ENCODE measurements around the gene GALNT17. TPM values are rescaled to one million over a fixed set of nuclear protein-coding genes. Genes with fewer than 3 reads are reported as not detected.
"Not testable (repeated sequence)": the region's sequence is repeated elsewhere in the genome, so short reads cannot be mapped to it uniquely, and the experiment has no call there.

The GALNT17 gene
- polyA plus RNA-seq, 1 donor from 2014 or later: 15.7 TPM

DNA sequence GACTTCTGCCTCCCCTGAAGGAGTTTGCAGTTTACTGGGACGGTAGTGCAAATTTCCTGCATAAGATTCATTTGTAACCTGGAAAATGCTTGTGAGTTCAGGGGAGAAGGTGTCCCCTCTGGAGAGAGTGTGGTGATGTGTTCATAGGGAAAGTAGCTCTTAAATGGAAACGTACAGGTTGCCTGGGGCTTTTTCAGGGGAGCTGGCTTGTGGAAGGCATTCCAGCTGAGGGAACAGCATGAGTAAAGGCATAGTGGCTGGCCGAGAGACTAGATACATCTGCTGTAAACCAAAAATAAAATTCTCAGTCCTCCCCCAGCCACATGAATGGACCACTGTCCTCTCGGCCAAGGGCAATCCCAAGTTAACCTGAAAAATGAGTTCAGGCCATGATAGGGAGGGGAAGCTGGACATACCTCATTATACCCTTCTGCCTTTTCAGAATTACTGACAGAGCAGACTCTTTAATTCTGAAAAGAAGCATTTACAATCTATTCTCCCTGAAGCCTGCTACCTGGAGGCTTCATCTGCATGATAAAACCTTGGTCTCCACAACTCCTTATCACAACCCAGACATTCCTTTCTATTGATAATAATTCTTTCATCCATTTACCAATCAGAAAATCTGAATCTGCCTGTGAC, 123.7 kb downstream of the GALNT17 start:
- H3K4me3 ChIP-seq (ENCODE audit: low read length): no peak overlapping the region
- no peaks in the 10 kb centered on the region for H3F3A ChIP-seq (ENCODE audit: insufficient read depth, low read length, poor library complexity, severe bottlenecking)
- no peak overlapping the region for H3K9ac ChIP-seq (ENCODE audit: low read length)
- H3K36me3 ChIP-seq (ENCODE audit: insufficient read depth, low read length): no peaks in the 10 kb centered on the region
- no peaks in the 10 kb centered on the region for H3K27me3 ChIP-seq (ENCODE audit: insufficient read depth, low read depth, low read length)
- H3K27ac ChIP-seq (ENCODE audit: low read length): no peak overlapping the region
- H3K9me3 ChIP-seq (ENCODE audit: low read length): no peaks in the 10 kb centered on the region
- no peak overlapping the region for H3K4me2 ChIP-seq (ENCODE audit: low read length)
- H3K79me2 ChIP-seq (replicated peaks; ENCODE audit: insufficient read depth, low read length): no peaks in the 10 kb centered on the region
- no peak for TF ChIP-seq TAF1 (IDR thresholded peaks at IDR 0.05; ENCODE audit: low read depth)
- TF ChIP-seq CTCF (IDR thresholded peaks at IDR 0.05; ENCODE audit: poor library complexity, severe bottlenecking): no peak
- no peak for TF ChIP-seq RAD21 (conservative IDR thresholded peaks at IDR 0.05)
- TF ChIP-seq SMC3 (conservative IDR thresholded peaks at IDR 0.05; ENCODE audit: poor library complexity): no peak
- TF ChIP-seq EP300 (conservative IDR thresholded peaks at IDR 0.05; ENCODE audit: poor library complexity, severe bottlenecking): no peak
- no peak for TF ChIP-seq MXI1 (conservative IDR thresholded peaks at IDR 0.05; ENCODE audit: poor library complexity, severe bottlenecking)
- no peak for TF ChIP-seq POLR2AphosphoS5 (IDR thresholded peaks at IDR 0.05)
- TF ChIP-seq, protein P1, sequence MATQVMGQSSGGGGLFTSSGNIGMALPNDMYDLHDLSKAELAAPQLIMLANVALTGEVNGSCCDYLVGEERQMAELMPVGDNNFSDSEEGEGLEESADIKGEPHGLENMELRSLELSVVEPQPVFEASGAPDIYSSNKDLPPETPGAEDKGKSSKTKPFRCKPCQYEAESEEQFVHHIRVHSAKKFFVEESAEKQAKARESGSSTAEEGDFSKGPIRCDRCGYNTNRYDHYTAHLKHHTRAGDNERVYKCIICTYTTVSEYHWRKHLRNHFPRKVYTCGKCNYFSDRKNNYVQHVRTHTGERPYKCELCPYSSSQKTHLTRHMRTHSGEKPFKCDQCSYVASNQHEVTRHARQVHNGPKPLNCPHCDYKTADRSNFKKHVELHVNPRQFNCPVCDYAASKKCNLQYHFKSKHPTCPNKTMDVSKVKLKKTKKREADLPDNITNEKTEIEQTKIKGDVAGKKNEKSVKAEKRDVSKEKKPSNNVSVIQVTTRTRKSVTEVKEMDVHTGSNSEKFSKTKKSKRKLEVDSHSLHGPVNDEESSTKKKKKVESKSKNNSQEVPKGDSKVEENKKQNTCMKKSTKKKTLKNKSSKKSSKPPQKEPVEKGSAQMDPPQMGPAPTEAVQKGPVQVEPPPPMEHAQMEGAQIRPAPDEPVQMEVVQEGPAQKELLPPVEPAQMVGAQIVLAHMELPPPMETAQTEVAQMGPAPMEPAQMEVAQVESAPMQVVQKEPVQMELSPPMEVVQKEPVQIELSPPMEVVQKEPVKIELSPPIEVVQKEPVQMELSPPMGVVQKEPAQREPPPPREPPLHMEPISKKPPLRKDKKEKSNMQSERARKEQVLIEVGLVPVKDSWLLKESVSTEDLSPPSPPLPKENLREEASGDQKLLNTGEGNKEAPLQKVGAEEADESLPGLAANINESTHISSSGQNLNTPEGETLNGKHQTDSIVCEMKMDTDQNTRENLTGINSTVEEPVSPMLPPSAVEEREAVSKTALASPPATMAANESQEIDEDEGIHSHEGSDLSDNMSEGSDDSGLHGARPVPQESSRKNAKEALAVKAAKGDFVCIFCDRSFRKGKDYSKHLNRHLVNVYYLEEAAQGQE (IDR thresholded peaks at IDR 0.05; ENCODE audit: borderline replicate concordance): no peak
- no peak for TF ChIP-seq EZH2 (IDR thresholded peaks at IDR 0.05; ENCODE audit: borderline replicate concordance, insufficient read depth, low read length, poor library complexity, severe bottlenecking)
- H2AFZ ChIP-seq (ENCODE audit: low read depth, low read length): no peak overlapping the region
- H3K9me2 ChIP-seq (ENCODE audit: insufficient read depth, low read length): no peaks in the 10 kb centered on the region
- no peaks in the 10 kb centered on the region for H4K20me1 ChIP-seq (ENCODE audit: insufficient read depth)

DNA sequence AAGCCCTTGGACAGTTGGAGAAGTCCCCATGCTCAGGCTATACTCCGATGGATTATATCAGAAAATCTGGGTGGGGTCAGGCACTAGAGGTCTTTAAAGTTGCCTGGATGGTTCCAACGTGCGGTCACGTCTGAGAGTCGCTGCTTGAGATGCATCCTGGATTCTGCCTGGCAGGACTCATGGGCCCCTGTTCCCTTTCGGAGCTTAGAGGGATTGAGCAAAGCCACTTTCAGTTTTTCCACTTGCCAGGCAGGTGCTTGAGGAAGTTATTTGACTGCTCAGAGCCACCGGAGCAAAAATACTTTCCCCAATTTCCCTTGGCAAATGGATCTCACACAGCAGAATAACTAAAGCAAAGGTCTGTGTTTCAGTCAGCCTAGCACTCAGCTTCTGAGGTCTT, 129.1 kb downstream of the GALNT17 start:
- no peaks in the 10 kb centered on the region for H4K20me1 ChIP-seq (ENCODE audit: insufficient read depth)
- TF ChIP-seq POLR2AphosphoS5 (IDR thresholded peaks at IDR 0.05): no peak
- no peak for TF ChIP-seq CTCF (IDR thresholded peaks at IDR 0.05; ENCODE audit: poor library complexity, severe bottlenecking)
- TF ChIP-seq RAD21 (conservative IDR thresholded peaks at IDR 0.05): no peak
- TF ChIP-seq SMC3 (conservative IDR thresholded peaks at IDR 0.05; ENCODE audit: poor library complexity): no peak
- TF ChIP-seq TAF1 (IDR thresholded peaks at IDR 0.05; ENCODE audit: low read depth): no peak
- TF ChIP-seq EZH2 (IDR thresholded peaks at IDR 0.05; ENCODE audit: borderline replicate concordance, insufficient read depth, low read length, poor library complexity, severe bottlenecking): no peak
- TF ChIP-seq EP300 (conservative IDR thresholded peaks at IDR 0.05; ENCODE audit: poor library complexity, severe bottlenecking): no peak
- TF ChIP-seq, protein P1 (IDR thresholded peaks at IDR 0.05; ENCODE audit: borderline replicate concordance): no peak
- no peak for TF ChIP-seq MXI1 (conservative IDR thresholded peaks at IDR 0.05; ENCODE audit: poor library complexity, severe bottlenecking)
- H3K27me3 ChIP-seq (ENCODE audit: insufficient read depth, low read depth, low read length): no peaks in the 10 kb centered on the region
- H3K36me3 ChIP-seq (ENCODE audit: insufficient read depth, low read length): no peaks in the 10 kb centered on the region
- H3K79me2 ChIP-seq (replicated peaks; ENCODE audit: insufficient read depth, low read length): no peaks in the 10 kb centered on the region
- no peaks in the 10 kb centered on the region for H3K9me3 ChIP-seq (ENCODE audit: low read length)
- no peak overlapping the region for H3K27ac ChIP-seq (ENCODE audit: low read length)
- H3K9ac ChIP-seq (ENCODE audit: low read length): no peak overlapping the region
- H3K4me3 ChIP-seq (ENCODE audit: low read length): no peak overlapping the region
- no peaks in the 10 kb centered on the region for H3F3A ChIP-seq (ENCODE audit: insufficient read depth, low read length, poor library complexity, severe bottlenecking)
- H2AFZ ChIP-seq (ENCODE audit: low read depth, low read length): no peak overlapping the region
- no peak overlapping the region for H3K4me2 ChIP-seq (ENCODE audit: low read length)
- H3K9me2 ChIP-seq (ENCODE audit: insufficient read depth, low read length): no peaks in the 10 kb centered on the region

GRCh38 chr7:71262834-71263233, 130.9 kb downstream of the GALNT17 start:
- not testable (repeated sequence) for H3K27me3 ChIP-seq (ENCODE audit: insufficient read depth, low read depth, low read length); H4K20me1 ChIP-seq (ENCODE audit: insufficient read depth); H3K79me2 ChIP-seq (replicated peaks; ENCODE audit: insufficient read depth, low read length); H3F3A ChIP-seq (ENCODE audit: insufficient read depth, low read length, poor library complexity, severe bottlenecking); H3K36me3 ChIP-seq (ENCODE audit: insufficient read depth, low read length); H2AFZ ChIP-seq (ENCODE audit: low read depth, low read length); H3K9me2 ChIP-seq (ENCODE audit: insufficient read depth, low read length); H3K4me3 ChIP-seq (ENCODE audit: low read length); H3K9me3 ChIP-seq (ENCODE audit: low read length); H3K27ac ChIP-seq (ENCODE audit: low read length); H3K9ac ChIP-seq (ENCODE audit: low read length); H3K4me2 ChIP-seq (ENCODE audit: low read length)

Data from neural cell (in vitro differentiated cells).